ENCODE results near the gene UBE2H.

UBE2H gene

DNA sequence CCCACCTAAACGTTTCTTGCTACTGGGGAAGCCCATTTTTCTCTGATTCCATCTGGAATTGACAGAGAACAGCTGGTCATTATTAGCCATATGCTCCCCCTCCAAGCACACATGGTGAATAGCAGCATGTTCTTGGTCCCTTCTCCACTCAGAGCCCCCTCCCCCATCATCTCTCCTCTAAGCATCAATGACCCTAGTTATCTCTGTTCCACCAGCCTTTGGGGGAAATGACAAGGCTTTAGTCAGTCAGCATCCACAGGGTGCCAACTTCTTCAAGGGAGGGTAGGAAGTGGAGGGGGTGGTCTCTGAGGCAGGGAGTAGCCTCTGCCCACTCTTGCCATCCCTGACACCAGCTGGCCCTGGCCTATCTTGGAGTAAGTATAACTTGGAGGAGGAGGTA lies 163.1 kb downstream of the UBE2H start:
- DNase-seq (ENCODE audit: low read depth in 4 of 4, low spot score in 1 of 4): no peak

GRCh38 chr7:129789000-129789399 lies 163.8 kb downstream of the UBE2H start:
- no peak for DNase-seq (ENCODE audit: low read depth in 4 of 4, low spot score in 1 of 4)

GRCh38 chr7:129786825-129787563 lies 165.8 kb downstream of the UBE2H start:
- no peak for DNase-seq (ENCODE audit: low read depth in 4 of 4, low spot score in 1 of 4)

GRCh38 chr7:129785685-129786514 lies 166.9 kb downstream of the UBE2H start:
- DNase-seq (ENCODE audit: low read depth in 4 of 4, low spot score in 1 of 4): no peak

GRCh38 chr7:129784783-129785684 lies 167.7 kb downstream of the UBE2H start:
- no peak for DNase-seq (ENCODE audit: low read depth in 4 of 4, low spot score in 1 of 4)

- DNase-seq (ENCODE audit: low read depth in 4 of 4, low spot score in 1 of 4): no peak
Measured at GRCh38 chr7:129784437-129784782, 168.3 kb downstream of the UBE2H start.

DNA sequence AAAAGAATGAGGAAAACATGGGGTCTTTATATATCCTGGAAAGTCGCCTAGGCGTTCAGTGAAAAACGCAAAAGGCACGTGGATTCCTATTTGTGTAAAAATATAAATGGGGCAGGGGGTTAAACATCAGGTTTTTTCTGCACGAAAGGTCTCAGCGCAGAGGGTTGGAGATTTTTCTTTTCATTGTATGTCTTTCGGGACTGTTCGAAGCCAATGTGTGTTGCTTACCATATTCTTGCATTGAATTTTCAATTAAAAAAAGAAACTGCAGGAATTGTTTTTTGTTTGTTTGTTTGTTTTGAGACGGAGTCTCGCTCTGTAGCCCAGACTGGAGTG lies 169.2 kb downstream of the UBE2H start:
- DNase-seq (ENCODE audit: low read depth in 4 of 4, low spot score in 1 of 4): no peak

DNA sequence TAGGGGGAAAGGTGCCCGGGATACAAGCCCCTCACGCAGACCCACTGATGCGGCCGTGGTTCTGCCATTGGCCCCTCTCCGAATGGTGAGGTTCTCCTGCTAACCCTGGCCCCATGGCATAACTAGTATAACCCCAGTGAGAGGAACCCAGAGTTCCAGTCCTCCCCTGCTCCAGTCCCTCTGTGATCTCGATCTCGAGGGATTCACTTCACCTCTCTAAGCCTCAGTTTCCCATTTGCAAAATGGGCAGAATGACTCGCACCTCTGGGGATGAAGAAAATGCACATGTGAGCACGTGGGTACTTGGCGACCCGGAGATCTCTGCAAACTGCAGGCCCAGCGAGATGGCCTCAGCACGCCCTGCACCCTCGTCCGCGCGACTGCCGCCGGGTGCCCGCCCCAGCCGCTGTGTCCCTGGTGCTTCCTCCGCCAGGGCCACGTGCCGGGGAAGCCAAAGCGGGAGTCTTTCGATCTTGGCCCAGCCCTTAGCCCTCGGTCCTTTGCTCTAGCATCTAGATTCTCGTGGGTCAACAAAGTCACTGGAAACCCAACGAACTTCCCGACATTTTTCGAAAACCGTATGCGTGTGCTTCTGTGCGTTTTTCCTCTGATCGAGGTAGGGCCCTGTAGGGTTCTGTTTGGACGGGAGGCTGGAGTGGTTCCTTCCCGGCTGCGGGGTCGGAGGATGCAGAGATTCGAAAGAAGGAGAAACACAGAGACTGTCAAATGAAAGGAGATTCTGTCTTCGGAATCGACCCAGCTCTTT lies 169.8 kb downstream of the UBE2H start:
- DNase-seq (ENCODE audit: low read depth in 4 of 4, low spot score in 1 of 4): no peak

DNA sequence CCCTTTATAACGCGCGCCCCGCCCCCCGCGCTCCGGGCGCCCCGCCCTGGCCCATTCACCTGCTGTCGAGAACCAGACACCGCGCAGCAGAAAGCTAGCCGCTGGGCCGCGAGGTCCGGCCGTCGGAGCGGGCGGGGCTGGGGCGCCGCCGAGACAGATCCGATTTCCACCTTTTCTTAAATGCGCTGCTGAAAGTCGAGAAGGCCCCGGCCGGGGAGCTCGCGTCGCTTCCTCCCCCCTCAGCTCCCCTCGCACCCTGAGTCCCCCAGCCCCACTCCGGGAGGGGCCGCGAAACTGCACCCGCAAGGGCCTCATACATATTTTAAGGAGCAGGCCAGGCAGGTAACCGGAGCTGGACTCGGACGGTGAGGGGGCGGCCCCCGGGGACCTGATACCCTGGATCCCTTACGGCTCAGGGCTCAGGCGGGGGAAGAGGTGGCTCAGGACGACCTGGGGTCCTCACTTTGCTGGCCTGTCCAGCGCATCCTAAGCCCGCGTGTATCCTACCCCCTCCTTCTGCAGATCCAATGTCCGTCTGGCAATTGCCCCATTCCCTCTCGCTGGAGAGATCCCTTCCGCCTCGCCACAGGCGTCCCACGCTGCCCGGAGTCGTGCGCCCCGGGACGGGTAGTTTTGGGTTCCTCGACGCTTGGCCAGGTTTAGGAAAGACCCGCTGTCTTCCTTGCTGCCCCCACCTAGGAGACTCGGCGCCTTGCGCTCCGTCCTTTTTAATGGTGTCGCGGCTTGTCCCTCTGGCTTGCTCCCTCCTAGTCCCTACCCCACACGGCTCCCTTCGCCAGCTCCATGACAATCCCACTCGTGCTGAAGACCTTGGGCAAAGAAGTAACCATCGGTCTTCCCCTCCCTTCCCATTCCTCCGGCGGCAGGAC lies 170.6 kb downstream of the UBE2H start:
- DNase-seq (ENCODE audit: low read depth in 4 of 4, low spot score in 1 of 4): no peak

GRCh38 chr7:129780974-129781927 lies 171.5 kb downstream of the UBE2H start:
- DNase-seq (ENCODE audit: low read depth in 4 of 4, low spot score in 1 of 4): no peak
